Astrocyte (in vitro differentiated cells and primary cell): ENCODE data around the gene ZNF75A.

Experiments
- CTCF ChIP-seq: IDR thresholded peaks from 2 replicates; pipeline ENCODE4 v1.5.1; 2011; ENCODE audit warnings: low read depth, mild to moderate bottlenecking, inconsistent platforms, low read length, moderate library complexity; ENCODE audit not compliant: insufficient read depth
- EZH2 ChIP-seq: IDR thresholded peaks from 2 replicates; pipeline ENCODE4 v1.6.1; 2012; ENCODE audit warnings: mild to moderate bottlenecking, low read length, inconsistent platforms; ENCODE audit not compliant: insufficient read depth

- TF ChIP-seq CTCF (no peak), EZH2 (no peak)
These were observed 15.2 kb upstream of the ZNF75A start for GRCh38 chr16:3289998-3290673.
